Stimulated activated CD4-positive, alpha-beta T cell treated with anti-CD3 and anti-CD28 coated beads, TNF-alpha, amount 100 ng/mL, for 1 hour (primary cell): Measurements from ENCODE around the gene ST6GALNAC3.

Experiments
- DNase-seq, 3 donors: peaks; one replicate each; pipeline ENCODE4 v3.0.0-alpha.2; 2020; ENCODE audit warnings: low read depth in 3 of 3, low spot score in 1 of 3

The ST6GALNAC3 gene

GRCh38 chr1:76425201-76426145 is 350.9 kb downstream of the ST6GALNAC3 start:
- DNase-seq = no peak

DNA sequence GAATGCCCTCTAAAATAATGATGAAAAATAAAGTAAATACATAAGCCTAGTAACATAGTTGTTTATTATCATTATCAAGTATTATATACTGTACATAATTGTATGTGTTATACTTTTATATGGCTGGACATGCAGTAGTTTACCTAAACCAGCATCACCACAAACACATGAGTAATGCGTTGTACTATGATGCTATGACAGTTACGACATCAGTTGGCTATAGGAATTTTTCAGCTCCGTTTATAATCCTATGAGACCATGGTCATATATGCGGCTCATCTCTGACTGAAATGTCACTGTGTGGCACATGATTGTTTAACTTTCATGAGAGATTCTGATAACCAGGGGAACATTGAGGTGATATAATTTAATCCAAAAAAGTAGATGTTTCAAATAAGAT is 352.1 kb downstream of the ST6GALNAC3 start:
- DNase-seq = no peak

- no peak for DNase-seq
Measured at GRCh38 chr1:76428028-76428427, 353.5 kb downstream of the ST6GALNAC3 start.

DNA sequence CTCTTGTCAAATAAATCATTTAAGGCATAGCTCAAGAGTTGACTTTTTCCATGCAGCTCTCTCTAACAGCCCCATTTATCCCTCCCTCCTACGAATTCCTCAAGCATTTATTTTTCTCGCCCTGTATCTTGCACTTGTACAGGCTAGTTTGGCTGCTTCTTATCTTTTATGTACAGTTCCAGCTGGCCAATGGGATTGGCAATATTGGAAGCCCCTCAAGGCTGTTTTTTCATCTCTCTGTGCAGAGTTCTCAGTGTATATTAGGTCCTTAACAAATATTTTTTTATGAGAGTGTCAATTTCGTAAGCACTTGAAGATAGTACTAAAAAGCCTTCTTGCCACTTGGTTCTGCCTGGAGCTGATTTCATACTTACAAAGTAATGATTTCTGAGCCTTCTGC is 356.0 kb downstream of the ST6GALNAC3 start:
- no peak for DNase-seq

DNA sequence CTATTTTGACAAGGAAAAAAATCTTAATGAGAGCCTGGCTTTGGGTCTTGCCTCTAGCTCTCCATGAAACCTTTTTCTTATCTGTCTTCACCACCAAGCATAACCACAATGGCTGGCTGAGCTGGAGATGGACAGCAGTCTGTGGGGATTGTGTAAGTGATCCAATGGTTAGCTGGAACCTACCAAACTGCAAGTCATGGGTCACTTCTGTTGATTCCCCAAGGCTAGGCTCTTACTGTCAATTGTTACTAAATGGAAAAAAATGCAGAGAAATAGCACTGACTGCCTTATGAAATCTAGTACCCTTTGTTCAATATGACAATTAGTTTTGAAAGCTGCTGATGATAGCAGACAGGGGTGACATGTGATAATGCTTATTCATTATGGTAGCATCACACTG is 359.0 kb downstream of the ST6GALNAC3 start:
- DNase-seq = no peak

GRCh38 chr1:76443217-76443616 is 368.7 kb downstream of the ST6GALNAC3 start:
- no peak for DNase-seq

- DNase-seq = no peak
Measured at GRCh38 chr1:76444773-76445172, 370.2 kb downstream of the ST6GALNAC3 start.

- no peak for DNase-seq
Measured at GRCh38 chr1:76450229-76450628, 375.7 kb downstream of the ST6GALNAC3 start.

GRCh38 chr1:76463278-76463677 is 388.7 kb downstream of the ST6GALNAC3 start:
- no peak for DNase-seq

DNA sequence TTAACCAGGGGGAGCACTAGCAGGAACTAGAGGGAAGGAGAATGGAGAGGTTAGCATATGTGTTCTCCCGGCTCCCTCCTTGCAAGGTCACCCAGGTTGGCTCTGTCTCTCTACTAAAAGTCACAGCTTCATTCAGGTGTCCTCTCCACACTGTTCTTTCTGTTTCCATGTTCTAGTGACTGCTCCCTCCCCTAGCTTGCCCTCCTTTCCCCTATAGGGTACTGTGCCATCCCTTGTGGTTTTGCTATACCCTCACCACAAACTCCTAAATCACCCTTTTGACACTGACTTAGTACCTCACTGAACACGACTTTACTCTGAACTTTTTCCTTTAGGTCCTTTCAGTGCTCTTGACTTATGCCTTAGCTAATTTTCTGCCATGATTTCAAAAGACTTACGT is 389.3 kb downstream of the ST6GALNAC3 start:
- no peak for DNase-seq

- DNase-seq = no peak
Measured at GRCh38 chr1:76465030-76465429, 390.5 kb downstream of the ST6GALNAC3 start.

- DNase-seq = no peak
Measured at GRCh38 chr1:76470166-76470565, 395.6 kb downstream of the ST6GALNAC3 start.

- DNase-seq = no peak
Measured at GRCh38 chr1:76471536-76471935, 397.0 kb downstream of the ST6GALNAC3 start.

GRCh38 chr1:76473591-76473990 is 399.0 kb downstream of the ST6GALNAC3 start:
- no peak for DNase-seq

GRCh38 chr1:76474922-76475321 is 400.4 kb downstream of the ST6GALNAC3 start:
- no peak for DNase-seq

DNA sequence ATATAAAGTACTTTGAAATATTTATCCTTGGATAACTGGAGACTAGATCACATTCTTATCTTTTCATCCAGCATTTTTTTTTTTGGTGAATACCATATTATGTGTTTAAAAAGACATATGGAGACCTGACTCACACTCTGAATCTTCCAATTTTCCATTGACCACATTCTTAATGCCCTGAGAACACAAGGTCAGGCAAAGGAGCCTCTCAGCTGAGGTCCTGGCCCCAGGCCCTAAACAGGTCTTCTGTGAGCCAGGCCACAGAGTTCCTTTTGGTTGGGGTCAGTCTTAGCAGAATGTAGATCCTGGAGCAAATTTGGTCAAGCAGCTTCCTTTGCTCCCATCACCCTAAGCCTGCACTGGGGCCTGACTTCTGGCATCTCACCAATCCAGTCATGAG is 402.6 kb downstream of the ST6GALNAC3 start:
- DNase-seq = no peak

DNA sequence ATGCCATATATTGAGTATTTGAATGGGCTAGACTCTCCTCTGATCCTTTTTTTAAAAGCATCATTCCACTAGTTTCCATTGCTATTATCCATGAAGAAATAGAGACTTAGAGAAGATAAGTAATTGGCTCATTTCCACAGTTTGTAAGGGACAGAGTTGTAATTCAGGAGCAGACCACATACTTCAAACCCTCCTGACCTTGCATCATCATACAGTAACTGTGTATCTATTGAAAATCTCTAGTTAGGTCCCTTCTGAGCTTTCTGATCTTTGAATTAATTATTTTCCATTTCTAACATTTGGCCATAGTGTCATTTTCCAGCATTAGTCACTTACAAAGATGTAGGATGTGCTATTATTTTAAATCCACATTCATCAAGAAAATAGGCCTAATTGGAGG is 406.3 kb downstream of the ST6GALNAC3 start:
- no peak for DNase-seq

GRCh38 chr1:76481672-76482071 is 407.1 kb downstream of the ST6GALNAC3 start:
- no peak for DNase-seq

DNA sequence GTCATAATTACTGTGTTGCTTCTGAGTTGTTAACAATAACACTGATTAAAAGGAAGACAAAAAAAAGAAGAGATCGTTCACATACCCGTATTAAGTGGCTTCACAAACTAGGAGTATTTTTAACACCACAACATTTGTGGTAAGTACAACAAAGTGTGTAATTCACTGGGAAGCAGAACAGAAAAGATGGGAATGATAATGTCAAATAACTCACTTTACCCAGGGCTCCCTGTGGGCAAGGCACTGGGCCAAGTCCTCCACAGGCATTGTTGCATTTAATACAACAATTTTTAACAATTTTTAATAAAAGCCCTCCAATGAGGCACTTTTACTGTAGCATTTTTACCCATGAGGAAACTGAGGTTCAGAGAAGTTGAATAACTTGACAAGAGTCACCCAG is 407.7 kb downstream of the ST6GALNAC3 start:
- no peak for DNase-seq

DNA sequence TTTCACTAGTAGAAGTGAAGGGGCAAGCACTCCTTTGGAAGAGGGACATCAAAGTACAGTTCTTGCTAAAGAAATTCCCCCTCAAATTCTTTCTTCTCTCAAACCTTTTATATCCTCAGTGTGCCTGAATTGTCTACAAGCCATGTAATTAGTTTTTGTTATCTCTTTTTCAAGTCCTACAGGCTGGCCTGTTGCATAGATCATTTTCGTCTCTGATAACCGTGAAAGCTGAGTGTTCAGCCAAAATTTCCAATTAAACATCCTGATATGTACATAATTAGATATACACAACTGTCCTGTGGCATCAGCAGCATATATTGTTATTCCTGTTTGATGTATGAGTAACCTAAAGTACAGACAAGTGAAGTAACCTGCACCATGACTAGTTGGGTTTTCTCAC is 417.2 kb downstream of the ST6GALNAC3 start:
- DNase-seq = no peak

- no peak for DNase-seq
Measured at GRCh38 chr1:76492752-76493430, 418.3 kb downstream of the ST6GALNAC3 start.

DNA sequence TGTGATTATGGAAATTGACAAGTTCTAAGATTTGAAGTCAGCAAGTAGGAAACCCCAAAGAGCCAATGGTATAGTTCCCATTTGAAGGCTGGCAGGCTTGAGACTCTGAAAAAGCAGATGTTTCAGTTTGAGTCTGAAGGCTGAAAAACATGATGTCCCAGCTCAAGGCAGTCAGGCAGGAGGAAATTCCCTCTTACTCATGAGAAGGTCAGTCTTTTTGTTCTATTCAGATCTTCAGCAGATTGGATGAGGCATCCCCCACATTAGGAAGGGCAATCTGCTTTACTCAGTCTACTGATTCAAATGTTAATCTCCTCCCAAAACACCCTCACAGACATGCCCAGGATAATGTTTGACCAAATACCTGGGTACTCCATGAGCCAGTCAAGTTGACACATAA is 420.3 kb downstream of the ST6GALNAC3 start:
- no peak for DNase-seq
